Measurements from ENCODE around the gene SLC9A3.

SLC9A3 gene

DNA sequence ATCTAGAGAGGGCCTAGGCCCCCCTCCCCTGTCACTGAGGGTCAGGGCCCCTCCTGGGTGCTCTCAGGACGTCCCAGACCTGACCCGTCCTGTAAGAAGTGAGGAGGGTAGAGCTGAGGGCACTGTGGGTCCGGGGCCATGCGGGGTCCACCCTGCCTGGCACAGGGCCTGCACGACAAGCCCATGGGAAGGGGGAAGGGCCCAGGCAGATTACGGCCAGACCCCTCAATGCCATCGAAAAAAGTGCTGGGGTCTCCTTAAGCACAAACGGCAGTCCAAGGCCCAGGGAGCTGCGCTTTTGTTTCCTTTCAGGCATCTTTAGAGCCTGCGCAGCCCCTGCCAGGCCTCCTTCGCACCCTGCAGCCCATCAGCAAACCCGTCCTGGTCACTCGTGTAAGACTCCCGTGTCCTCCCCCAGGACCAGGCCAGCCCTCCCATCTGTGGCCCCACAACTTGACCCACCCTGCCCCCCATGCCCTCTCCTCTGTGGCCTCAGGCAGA, 85.7 kb downstream of the SLC9A3 start:
- DNase-seq, result no peak

DNA sequence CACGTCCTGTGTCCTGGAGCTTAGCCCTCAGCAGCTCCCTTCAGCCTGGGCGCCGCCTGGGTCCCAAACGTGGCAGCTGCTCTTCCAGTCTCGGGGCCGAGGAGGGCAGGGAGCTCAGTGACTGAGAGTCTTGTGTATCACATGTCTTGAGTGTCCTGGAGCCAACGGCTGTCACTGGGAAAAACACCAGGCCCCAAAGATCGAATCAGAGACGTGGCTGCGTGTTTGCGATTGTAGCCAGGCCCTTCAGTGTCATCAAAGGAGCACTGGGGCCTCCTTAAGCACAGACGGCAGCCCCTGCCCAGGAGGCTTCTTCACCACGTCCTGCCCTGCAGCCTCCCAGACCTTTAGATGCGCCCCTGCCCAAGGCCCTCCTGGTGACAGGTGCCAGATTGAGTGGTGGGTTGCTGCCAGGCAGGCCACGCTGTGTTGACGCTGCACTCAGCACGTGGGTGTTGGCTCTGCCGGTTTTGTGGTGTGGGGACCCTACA, 86.9 kb downstream of the SLC9A3 start:
- no peak for DNase-seq

DNA sequence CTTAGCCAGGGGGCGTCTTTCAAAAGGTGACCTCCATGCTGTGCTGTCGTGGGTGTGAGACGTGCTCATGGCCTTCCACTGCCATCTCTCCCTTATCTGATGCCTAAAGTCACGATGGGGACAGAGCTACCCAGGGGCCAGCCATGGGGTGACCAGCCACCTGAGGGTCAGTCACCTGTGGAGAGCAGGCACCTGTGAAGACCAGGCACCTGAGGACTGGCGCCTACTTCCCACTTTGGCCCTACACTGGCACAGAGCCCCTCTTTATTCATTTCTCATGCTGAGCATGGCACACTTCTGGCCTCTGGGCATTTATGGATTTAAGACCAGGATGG, 87.6 kb downstream of the SLC9A3 start:
- no peak for DNase-seq

DNA sequence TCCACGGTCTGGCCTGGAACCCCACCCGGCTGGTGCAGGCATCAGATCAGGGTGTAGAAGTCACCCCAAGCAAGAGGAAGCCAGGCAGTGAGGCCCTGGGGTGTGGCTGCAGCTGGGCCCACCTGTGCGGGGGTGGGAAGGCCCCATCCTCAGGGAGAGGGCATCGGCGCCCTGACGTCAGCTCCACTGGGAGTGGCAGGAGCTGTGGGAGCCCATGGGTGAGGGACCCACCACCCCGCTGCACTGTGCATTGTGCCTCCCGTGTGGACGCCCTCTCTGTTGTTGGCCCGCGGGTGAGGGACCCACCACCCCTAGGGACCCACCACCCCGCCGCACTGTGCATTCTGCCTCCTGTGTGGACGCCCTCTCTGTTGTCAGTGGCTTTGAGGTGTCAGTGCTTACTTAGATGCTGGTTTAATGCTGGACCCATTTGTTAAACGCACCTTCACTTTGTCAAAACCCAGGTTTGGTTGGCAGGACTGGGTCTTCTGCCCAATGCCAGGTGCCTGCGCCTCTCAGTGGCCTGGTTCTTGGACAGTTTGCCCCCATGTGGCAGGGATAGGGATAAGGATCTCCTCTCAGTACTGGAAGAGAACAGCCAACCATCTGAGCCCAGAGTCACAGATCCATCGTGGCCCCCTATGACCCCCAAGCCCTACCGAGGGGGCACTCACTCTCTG, 88.1 kb downstream of the SLC9A3 start:
- DNase-seq, result no peak

DNA sequence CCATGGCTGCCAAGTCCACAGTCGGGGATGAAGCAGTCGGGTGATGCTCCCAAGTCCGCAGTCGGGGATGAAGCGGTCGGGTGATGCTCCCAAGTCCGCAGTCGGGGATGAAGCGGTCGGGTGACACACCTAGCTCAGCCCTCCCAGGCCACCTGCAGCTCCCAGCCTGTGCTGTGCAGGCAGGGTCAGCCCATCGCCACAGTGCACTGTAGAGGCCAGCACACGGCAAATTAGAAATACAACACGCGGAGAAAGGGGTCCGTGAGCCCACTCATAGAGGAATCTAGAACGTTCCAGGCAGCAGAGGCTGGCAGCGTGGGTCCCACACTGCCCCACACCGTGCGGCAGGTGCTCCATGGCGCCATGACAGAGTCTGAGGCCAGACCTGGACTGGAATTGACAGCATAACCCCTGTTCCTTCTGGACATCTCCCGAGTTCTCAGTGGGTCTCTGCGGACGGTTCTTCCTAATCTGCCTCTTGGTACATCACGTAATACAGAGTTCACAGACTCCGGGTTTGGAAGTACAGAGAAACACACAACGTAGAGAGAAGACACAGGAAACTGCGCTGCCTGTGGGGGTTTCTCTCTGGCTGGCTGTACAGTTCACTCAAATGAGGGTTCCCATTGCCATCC, 89.0 kb downstream of the SLC9A3 start:
- no peak for DNase-seq

DNA sequence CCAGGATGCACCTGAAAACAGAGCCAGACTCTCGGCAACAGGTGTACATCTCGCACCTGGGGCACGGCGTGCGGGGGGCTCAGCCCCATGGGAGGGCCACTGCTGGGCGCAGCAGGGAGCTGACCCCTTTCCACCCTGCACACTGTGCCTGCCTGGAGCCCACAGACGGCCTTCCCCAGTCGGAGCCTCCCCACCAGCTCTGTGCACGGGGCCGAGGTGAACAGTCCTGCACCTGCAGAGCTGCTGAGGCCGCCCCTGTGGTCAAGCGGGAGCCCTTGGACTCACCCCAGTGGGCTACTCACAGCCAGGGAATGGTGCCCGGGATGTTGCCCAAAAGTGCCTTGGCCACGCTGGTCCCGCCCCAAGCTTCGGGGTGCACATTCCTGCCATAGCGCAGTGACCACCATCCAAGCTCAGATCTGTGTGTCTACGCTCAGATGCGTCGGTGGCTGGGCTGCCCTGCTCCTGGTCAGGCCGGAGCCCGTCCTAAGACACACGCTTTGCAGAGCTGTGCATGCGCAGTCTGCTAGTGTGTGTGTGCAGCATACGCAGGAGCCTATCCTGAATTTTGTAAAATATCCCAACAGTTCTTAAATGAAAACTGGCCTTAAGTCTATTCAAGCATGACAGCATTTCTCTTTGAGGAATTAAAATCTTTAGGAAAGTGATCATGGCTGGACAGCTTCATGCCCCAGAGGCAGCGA, 89.7 kb downstream of the SLC9A3 start:
- no peak for DNase-seq

DNA sequence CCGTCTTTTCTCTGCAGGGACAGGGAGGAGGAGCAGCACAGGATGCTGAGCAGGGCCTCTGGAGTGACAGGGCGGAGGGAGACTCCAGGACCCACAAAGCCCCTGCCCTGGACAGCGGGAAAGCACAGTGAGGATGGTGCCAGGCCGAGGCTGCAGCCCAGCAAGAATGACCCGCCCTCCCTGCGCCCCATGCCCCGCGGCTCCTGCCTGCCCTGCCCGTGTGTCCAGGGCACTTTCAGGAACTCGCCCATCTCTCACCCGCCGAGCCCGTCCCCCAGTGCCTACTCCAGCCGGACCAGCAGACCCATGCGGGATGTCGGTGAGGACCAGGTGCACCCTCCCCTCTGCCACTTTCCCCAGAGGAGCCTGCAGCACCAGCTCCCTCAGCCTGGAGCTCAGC, 90.4 kb downstream of the SLC9A3 start:
- DNase-seq, result no peak

DNA sequence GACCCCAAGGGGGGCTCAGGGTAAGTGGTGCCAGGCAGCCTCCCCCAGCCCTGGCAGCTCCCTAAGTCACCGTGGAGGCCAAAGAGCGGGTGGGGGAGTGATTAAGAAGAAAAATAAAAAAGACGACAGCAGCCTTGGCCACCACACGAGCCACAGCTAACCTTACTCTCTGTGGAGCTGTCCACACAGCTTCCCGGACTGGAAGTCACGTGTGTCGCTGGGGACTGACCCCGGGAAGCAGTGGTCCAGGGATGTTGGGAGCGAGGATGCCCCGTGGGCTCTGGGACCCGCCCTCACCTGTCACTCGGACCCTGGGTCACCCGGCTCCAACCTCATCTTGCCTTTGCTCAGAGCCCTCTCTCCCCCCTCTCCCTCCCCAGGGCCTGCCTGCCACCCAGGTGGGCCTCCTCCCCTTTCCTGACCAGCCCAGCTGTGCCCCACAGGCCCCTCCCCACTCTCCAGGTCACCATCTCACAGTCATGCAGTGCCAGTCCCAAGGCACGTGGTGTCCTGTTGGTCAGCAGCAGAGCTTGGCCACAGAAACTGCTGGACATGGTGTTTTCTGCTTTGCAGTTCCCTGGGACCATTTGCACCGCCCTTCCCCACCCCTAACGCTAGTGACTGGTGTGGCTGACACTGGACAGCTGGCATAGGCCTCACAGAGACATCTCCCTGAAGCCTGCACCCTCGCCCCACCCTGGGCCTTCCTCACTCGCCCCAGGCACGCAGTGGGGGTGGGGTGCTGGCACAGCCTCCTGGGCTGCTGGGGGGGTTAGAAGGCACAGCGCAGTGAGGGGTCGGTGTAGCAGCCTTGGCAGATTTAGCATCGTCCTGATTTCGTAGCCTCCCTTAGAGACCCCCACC, 91.1 kb downstream of the SLC9A3 start:
- DNase-seq, result no peak

DNA sequence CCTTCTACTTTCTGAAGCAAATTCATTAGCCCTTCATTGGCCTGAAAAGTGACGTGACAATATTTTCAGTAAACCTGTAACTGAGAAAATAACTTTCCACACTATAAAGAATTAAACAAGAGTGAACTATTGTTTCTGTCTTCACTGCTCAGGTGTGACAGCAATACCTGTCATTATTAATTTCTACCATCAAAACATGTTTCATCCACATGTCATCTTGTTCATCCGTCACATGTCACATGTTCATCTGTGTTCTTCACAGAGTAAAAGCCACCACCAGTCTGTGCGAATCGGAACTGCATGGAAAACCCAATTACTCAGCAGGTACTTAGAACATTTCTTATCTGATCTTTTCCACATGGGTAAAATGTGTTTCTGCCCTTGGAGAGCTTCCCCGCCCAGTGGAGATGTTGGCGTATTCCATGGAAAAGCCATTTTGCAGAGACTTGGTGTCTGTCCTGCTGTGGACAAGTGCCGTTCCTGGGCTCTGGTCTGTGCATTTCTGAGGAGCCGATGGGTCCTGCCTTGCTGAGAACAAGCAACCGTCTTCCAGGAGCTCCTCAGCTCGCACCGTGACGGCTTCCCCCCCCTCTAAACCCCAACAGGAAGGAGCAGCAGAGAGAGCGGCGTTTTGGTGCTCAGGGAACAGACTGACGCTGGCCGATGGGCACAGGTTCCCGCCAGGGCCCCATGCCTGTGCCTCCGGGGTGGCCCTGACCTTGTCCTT, 91.9 kb downstream of the SLC9A3 start:
- DNase-seq, result no peak

DNA sequence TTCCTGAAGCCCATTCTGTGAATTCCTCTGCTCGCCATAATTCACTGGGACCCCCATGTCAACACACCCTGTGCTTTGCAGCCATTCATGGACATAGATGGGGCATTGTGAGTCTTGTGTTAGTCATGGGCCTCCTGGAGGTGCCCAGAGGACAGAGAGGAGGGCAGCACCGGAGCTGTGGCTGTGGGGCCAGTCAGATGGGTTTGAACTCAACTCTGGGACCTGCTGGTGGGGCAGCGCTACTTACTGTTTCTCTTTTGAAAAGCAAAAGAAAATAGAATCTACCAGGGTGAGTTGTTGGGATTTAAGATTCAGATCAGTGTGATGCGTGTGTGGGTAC, 92.6 kb downstream of the SLC9A3 start:
- no peak for DNase-seq

DNA sequence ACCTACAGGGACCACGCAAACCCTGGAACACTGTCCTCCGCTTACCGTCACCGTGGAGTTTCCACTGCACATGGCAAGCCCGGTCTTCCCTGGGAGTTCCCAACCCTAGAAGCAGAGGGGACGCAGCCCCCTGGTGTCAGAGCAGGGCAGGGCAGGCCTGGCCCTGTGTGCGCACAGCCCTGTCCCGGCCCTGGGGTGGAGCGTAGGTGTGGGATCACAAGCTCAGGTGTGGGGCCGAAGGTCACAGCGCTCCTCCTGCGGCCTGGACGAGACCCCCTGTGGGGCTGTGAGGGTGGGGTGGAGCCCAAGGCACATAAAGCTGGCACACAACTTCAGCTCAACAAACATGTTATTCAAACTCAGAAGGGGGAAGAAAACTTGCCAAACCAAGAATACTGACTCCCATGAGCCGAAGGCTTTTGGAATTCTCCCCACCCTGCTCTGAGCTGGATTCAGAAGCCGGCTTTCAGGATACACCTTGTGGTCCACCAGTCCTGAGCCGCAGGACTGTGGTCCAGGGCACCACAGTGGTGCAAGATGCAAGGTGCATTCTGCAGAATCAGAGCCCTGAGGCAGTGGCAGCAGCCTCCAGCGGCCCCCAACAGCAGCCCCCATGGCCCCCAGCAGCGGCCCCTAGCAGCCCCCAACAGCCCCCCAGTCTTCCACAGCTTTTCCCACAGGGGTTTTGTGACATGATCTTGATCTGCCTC, 93.1 kb downstream of the SLC9A3 start:
- no peak for DNase-seq

DNA sequence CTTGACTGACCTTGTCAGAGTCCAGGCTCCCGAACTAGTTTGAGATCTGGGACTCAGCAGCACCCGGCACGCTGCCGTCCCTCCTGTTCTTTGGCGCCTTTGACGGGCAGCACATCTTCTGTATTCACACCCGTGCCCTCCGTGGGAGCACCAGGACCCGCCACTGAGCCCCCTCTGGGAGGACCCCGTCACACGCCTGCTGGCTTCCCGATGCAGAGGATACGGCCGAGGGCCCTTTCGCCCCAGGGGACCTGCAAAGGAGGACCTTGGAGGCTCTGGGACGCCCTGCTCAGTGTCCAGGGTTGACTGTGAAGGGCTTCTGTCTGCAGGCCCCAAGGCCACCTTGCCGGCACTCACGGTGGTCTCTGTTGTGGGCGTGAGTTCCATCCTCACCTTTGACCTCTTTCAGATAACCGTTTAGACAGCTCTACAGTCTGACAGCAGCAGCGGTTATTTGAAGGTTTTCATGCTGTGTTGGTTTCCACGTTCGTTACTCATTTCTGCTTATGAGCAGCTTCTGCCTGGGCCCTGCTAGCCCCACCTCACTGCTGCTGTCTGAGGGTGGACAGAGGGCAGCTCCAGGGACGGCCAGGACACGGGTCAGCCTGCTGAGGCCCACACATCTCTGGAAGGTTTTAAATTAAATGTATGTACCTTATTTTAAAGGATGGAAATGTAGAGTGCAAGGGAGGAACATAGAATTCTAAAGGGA, 93.9 kb downstream of the SLC9A3 start:
- no peak for DNase-seq

DNA sequence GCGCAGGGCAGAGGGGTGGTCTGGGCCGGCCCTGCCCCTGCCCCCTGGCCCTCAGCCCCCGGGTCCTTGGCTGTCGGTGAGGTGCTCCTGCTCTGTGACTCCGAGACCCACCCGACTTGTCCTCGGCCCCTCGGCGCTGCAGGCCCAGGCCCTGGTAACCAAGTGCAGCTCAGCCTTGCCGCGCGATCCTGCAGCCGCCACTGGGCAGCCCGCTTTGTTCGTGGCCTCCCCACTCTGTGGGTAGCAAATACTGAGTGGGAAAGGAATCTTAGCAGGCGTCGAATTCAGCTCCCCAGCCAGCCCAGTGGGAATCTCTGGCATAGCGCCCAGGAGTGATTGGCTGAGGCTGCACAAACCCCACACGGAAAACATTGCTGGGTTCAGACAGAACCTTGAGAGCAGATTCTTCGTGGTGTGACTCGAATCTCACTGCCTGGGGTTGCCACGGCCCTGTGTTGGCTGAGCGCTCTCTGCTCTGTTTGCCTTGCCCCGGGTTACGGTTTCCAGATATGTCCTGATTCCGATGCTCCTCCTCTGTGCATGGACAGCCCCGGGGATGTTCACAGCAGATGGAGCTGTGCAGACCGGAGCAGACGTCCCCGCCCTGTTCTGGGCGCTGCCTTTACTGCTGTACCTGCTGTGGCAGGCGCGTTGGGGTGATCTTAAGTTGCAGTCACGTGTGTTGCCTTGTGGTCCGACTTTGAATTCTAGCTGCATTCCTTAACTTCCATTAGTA, 94.6 kb downstream of the SLC9A3 start:
- no peak for DNase-seq

DNA sequence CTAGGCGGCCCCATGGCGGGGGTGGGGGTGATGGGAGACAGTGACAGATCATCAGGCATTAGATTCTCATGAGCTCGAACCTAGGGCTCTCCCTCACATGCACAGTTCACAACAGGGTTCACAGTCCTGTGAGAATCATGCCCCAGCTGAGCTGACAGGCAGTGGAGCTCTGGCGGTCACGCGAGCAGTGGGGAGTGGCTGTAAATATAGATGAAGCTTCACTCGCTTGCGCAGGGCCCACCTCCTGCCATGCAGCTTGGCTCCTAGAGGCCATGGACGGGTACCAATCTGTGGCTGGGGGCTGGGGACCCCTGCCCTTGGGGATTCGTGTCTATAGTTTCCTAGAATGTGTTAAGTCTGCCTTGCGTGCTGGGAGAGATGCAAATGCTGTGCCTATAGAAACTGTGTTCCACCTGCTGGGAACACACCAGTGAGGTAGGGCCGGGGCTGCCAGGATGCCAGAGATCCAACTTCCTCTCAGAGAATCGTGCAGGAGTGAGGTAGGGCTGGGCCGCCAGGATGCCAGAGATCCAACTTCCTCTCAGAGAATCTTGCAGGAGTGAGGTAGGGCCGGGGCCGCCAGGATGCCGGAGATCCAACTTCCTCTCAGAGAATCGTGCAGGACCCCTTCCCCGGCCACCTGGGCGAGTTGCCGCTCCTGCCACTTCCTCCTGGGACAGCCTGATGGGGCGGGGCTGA, 95.3 kb downstream of the SLC9A3 start:
- DNase-seq, result no peak

DNA sequence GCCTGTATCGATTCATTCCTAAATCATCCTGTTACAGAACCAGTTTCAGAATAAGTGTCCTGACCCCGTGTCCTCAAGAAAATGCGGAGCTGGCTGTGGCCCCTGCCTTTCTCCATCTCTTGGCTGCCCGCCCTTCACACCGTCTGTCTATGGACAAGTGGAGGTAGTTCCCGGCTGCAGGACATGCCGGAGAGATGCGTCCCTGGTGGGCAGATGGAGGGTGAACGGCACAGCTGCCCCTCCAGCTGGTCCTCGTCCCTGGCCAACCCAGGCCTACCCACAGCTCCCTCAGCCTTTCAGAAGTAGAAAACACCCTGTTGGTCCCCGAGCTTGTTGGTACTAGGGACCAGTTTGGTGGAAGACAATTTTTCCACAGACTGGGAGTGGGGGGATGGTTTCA, 96.0 kb downstream of the SLC9A3 start:
- no peak for DNase-seq

DNA sequence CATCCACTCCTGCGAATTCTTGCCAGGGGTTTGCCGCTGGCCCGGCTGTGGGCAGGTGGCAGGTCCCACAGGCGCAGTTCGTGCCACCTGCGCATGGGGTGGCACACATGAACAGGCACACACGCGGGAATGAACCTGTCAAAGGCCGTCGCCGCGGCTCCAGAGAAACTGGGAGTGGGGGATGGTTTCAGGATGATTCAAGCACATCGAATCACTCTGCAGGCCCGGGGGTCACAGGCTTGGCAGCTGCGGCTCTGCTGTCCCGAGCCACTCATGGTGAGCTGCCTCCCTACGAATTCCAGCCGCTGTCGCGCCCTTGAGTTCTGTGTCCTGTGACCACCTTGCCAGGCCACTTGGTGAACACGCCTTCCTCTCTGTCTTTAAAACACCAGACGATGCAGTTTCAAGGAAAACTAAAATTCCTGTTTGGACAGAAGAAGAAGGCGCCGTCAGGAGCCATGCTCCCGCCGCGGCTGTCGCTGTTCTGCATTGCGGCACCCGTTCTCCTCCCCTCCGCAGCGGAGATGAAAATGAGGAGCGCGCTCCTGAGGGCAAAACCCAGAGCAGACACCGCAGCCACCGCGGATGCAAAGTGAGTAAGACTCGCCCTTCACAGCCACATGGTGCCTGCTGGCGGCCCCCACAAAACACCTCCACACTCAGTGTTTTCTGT, 96.7 kb downstream of the SLC9A3 start:
- DNase-seq, result no peak

DNA sequence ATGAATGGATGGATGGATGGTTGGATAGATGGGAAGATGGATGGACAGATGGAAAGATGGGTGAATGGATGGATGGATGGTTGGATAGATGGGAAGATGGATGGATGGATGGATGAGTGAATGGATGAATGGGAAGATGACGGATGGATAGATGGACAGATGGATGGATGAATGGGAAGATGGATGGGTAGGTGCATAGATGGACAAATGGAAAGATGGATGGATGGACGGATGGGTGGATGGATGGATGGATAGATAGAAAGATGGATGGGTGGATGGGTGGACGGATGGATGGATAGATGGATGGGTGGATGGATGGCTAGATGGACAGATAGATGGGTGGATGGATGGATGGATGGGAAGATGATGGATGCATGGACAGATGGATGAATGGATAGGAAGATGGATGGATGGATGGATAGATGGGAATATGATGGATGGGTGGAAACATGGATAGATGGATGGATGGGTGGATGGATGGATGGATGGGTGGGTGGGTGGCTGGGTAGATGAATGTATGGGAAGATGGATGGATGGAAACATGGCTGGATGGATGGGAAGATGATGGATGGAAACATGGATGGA, 97.8 kb downstream of the SLC9A3 start:
- DNase-seq, result no peak

DNA sequence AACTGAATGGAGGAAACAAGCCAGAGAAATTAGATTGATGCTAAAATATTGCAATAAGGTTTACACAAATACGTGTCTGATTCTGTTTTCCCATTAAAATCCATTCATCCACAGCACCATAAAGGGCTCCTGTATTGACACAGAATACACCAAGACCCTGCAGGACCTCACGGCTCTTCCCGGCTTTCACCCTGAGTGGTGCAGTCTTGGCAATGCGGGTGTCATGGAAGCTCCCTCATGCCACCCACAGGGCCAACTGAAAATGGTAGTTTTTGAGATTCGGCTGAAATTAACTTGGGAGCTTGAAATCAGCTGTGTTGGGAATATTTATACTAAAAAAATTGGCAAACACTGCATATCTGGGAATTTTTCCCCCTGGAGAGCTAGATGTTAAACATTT, 98.5 kb downstream of the SLC9A3 start:
- no peak for DNase-seq
